Measurements from ENCODE around the gene HAUS7. TPM values are rescaled to one million over a fixed set of nuclear protein-coding genes. Genes with fewer than 3 reads are reported as not detected.

HAUS7 gene
- total and polyA plus RNA-seq, 2 experiments from 2014 or later, result 24.5 to 28.3 TPM

- H2AFZ ChIP-seq, result no peak overlapping the region
- H4K20me1 ChIP-seq (ENCODE audit: insufficient read depth), result no peaks in the 10 kb centered on the region
- TF ChIP-seq EZH2phosphoT487 (IDR thresholded peaks at IDR 0.05; ENCODE audit: insufficient read depth, low read depth) (no peak), EZH2 (IDR thresholded peaks at IDR 0.05; ENCODE audit: insufficient read depth, poor library complexity, severe bottlenecking) (no peak)
- peak overlapping the region; percentile 77 for H3K27ac ChIP-seq
- H3F3A ChIP-seq (ENCODE audit: insufficient read depth), result 0 out of 2 replicates have a peak, but pooled peaks cover 4% of the 10 kb centered on the region
- H3K4me3 ChIP-seq, result no peak overlapping the region
- H3K4me1 ChIP-seq (ENCODE audit: insufficient read depth), result peaks cover 28% of the 10 kb centered on the region
- no peaks in the 10 kb centered on the region for H3K9me3 ChIP-seq (ENCODE audit: low read depth)
- H3K9ac ChIP-seq, result peak overlapping the region; percentile 54; the same call in 1 of the 2 replicates
- H3K9me2 ChIP-seq (ENCODE audit: insufficient read depth), result no peaks in the 10 kb centered on the region
- H3K36me3 ChIP-seq (ENCODE audit: low read depth), result no peaks in the 10 kb centered on the region
- 1 to 7% methylated on average over 3 to 9 of the region's 9 CpGs for WGBS, 2 experiments (ENCODE audit: low coverage in 1 of 2, low lambda C conversion rate in 2 of 2, missing lambda C conversion rate in 2 of 2)
- peak overlapping the region; percentile 48 for H3K4me2 ChIP-seq (ENCODE audit: unreplicated experiment)
- H3K79me2 ChIP-seq (ENCODE audit: insufficient read depth), result no peaks in the 10 kb centered on the region
- DNase-seq, result peak; percentile 78
- no peaks in the 10 kb centered on the region for H3K27me3 ChIP-seq (replicated peaks; ENCODE audit: insufficient read depth)
- in situ Hi-C loops (cut with MboI), result no loop called here
These were observed 7.5 kb upstream of the HAUS7 start for GRCh38 chrX:153477901-153478300.

- Histone ChIP-seq H3K9me3 (ENCODE audit: low read depth) (no peaks in the 10 kb centered on the region), H3K79me2 (ENCODE audit: insufficient read depth) (no peaks in the 10 kb centered on the region), H3K27ac (peak overlapping the region; percentile 77), H3K9me2 (ENCODE audit: insufficient read depth) (no peaks in the 10 kb centered on the region), H3K4me3 (peak overlapping the region; percentile 18; the same call in 1 of the 2 replicates), H2AFZ (no peak overlapping the region), H3K36me3 (ENCODE audit: low read depth) (no peaks in the 10 kb centered on the region), H4K20me1 (ENCODE audit: insufficient read depth) (no peaks in the 10 kb centered on the region), H3K27me3 (replicated peaks; ENCODE audit: insufficient read depth) (no peaks in the 10 kb centered on the region), H3K9ac (peak overlapping the region; percentile 54), H3K4me1 (ENCODE audit: insufficient read depth) (peaks cover 28% of the 10 kb centered on the region), H3F3A (ENCODE audit: insufficient read depth) (0 out of 2 replicates have a peak, but pooled peaks cover 4% of the 10 kb centered on the region), H3K4me2 (ENCODE audit: unreplicated experiment) (peak overlapping the region; percentile 48)
- TF ChIP-seq EZH2phosphoT487 (IDR thresholded peaks at IDR 0.05; ENCODE audit: insufficient read depth, low read depth) (no peak), EZH2 (IDR thresholded peaks at IDR 0.05; ENCODE audit: insufficient read depth, poor library complexity, severe bottlenecking) (no peak)
- in situ Hi-C loops (cut with MboI), result no loop called here
- no peak for DNase-seq
- 9 to 10% methylated on average over 7 to 10 of the region's 11 CpGs for WGBS, 2 experiments (ENCODE audit: low coverage in 1 of 2, low lambda C conversion rate in 2 of 2, missing lambda C conversion rate in 2 of 2)
These were observed 7.0 kb upstream of the HAUS7 start for GRCh38 chrX:153477364-153477857.

- H3K79me2 ChIP-seq (ENCODE audit: insufficient read depth), result no peaks in the 10 kb centered on the region
- H3K9me2 ChIP-seq (ENCODE audit: insufficient read depth), result no peaks in the 10 kb centered on the region
- peak overlapping the region; percentile 54 for H3K9ac ChIP-seq
- peak; percentile 66 for DNase-seq
- 0 out of 2 replicates have a peak, but pooled peaks cover 4% of the 10 kb centered on the region for H3F3A ChIP-seq (ENCODE audit: insufficient read depth)
- WGBS, 2 experiments (ENCODE audit: low coverage in 1 of 2, low lambda C conversion rate in 2 of 2, missing lambda C conversion rate in 2 of 2), result 0 to 3% methylated on average over 3 to 6 of the region's 16 CpGs
- peak overlapping the region; percentile 18; the same call in 1 of the 2 replicates for H3K4me3 ChIP-seq
- in situ Hi-C loops (cut with MboI), result no loop called here
- no peaks in the 10 kb centered on the region for H3K36me3 ChIP-seq (ENCODE audit: low read depth)
- H4K20me1 ChIP-seq (ENCODE audit: insufficient read depth), result no peaks in the 10 kb centered on the region
- no peak overlapping the region for H2AFZ ChIP-seq
- peaks cover 28% of the 10 kb centered on the region for H3K4me1 ChIP-seq (ENCODE audit: insufficient read depth)
- TF ChIP-seq EZH2 (IDR thresholded peaks at IDR 0.05; ENCODE audit: insufficient read depth, poor library complexity, severe bottlenecking) (no peak), EZH2phosphoT487 (IDR thresholded peaks at IDR 0.05; ENCODE audit: insufficient read depth, low read depth) (no peak)
- H3K4me2 ChIP-seq (ENCODE audit: unreplicated experiment), result peak overlapping the region; percentile 48
- no peaks in the 10 kb centered on the region for H3K9me3 ChIP-seq (ENCODE audit: low read depth)
- peak overlapping the region; percentile 77 for H3K27ac ChIP-seq
- H3K27me3 ChIP-seq (replicated peaks; ENCODE audit: insufficient read depth), result no peaks in the 10 kb centered on the region
These were observed 6.4 kb upstream of the HAUS7 start for GRCh38 chrX:153476666-153477363.

- no peak overlapping the region for H3K4me3 ChIP-seq
- no peaks in the 10 kb centered on the region for H3K9me3 ChIP-seq (ENCODE audit: low read depth)
- 0 out of 2 replicates have a peak, but pooled peaks cover 4% of the 10 kb centered on the region for H3F3A ChIP-seq (ENCODE audit: insufficient read depth)
- H4K20me1 ChIP-seq (ENCODE audit: insufficient read depth), result no peaks in the 10 kb centered on the region
- no peaks in the 10 kb centered on the region for H3K79me2 ChIP-seq (ENCODE audit: insufficient read depth)
- in situ Hi-C loops (cut with MboI), result no loop called here
- peak overlapping the region; percentile 77; the same call in 1 of the 2 replicates for H3K27ac ChIP-seq
- no peaks in the 10 kb centered on the region for H3K36me3 ChIP-seq (ENCODE audit: low read depth)
- peaks cover 28% of the 10 kb centered on the region for H3K4me1 ChIP-seq (ENCODE audit: insufficient read depth)
- 79 to 100% methylated on average over 4 to 7 of the region's 11 CpGs for WGBS, 2 experiments (ENCODE audit: low coverage in 1 of 2, low lambda C conversion rate in 2 of 2, missing lambda C conversion rate in 2 of 2)
- DNase-seq, result no peak
- H2AFZ ChIP-seq, result no peak overlapping the region
- no peak overlapping the region for H3K9ac ChIP-seq
- no peak overlapping the region for H3K4me2 ChIP-seq (ENCODE audit: unreplicated experiment)
- H3K27me3 ChIP-seq (replicated peaks; ENCODE audit: insufficient read depth), result no peaks in the 10 kb centered on the region
- H3K9me2 ChIP-seq (ENCODE audit: insufficient read depth), result no peaks in the 10 kb centered on the region
- TF ChIP-seq EZH2 (IDR thresholded peaks at IDR 0.05; ENCODE audit: insufficient read depth, poor library complexity, severe bottlenecking) (no peak), EZH2phosphoT487 (IDR thresholded peaks at IDR 0.05; ENCODE audit: insufficient read depth, low read depth) (no peak)
These were observed 5.4 kb upstream of the HAUS7 start for GRCh38 chrX:153475751-153476281.
